IMR-90 (cell line): Measurements from ENCODE around the gene TAS2R9. TPM values are rescaled to one million over a fixed set of nuclear protein-coding genes. Genes with fewer than 3 reads are reported as not detected.

Experiments
- ATAC-seq: fragments of 200-7000 bp; cut with Tn5 transposase; 2 replicates; pipeline ENCODE4 v1.9.1; 2020; ENCODE audit warnings: low read depth, mild to moderate bottlenecking, moderate library complexity
- BruUV-seq: library from RNA; stranded (reverse); fragments of 400-500 nt; replicated peaks from 2 replicates; lab custom pipeline; 2021; lab: Mats Ljungman, UMichigan
- CTCF ChIA-PET: fragments of 300-600 bp; formaldehyde crosslinking; extraction: SDS; loops from one replicate; lab custom pipeline; 2021; ENCODE audit warnings: antibody characterized with exemption; lab: Yijun Ruan, JAX
- POLR2A ChIA-PET: fragments of 300-600 bp; sonication (Branson Sonifier 250); formaldehyde crosslinking; loops from one replicate; lab custom pipeline; 2022; ENCODE audit warnings: antibody characterized with exemption; ENCODE audit not compliant: unreplicated experiment; lab: Charles Lee
- DNase-seq: peaks from one replicate; pipeline ENCODE4 v3.0.0; 2013
- H2AFZ ChIP-seq: replicated peaks from 2 replicates; pipeline ENCODE3; 2013; ENCODE audit warnings: low read length, mild to moderate bottlenecking; ENCODE audit not compliant: poor library complexity
- H2AK5ac ChIP-seq: 2 replicates; pipeline ENCODE4 v1.6.1; 2013; ENCODE audit warnings: low read depth, low read length, inconsistent platforms
- H2AK9ac ChIP-seq: replicated peaks from 2 replicates; pipeline ENCODE3; 2013; ENCODE audit warnings: mild to moderate bottlenecking, low read depth, low read length, moderate library complexity; ENCODE audit not compliant: poor library complexity
- H2BK120ac ChIP-seq: 2 replicates; pipeline ENCODE4 v1.6.1; 2013; ENCODE audit warnings: low read depth, low read length, inconsistent platforms
- H2BK15ac ChIP-seq: 3 replicates; pipeline ENCODE4 v1.6.1; 2013; ENCODE audit warnings: low read depth, low read length, inconsistent platforms
- H2BK20ac ChIP-seq: 2 replicates; pipeline ENCODE4 v1.6.1; 2013; ENCODE audit warnings: low read depth, mild to moderate bottlenecking, inconsistent platforms, low read length, moderate library complexity
- H2BK5ac ChIP-seq: 2 replicates; pipeline ENCODE4 v1.6.1; 2013; ENCODE audit warnings: mild to moderate bottlenecking, low read depth, low read length, inconsistent platforms; ENCODE audit not compliant: poor library complexity, severe bottlenecking
- H3K14ac ChIP-seq: replicated peaks from 2 replicates; pipeline ENCODE4 v1.6.1; 2013; ENCODE audit warnings: low read depth, low read length, inconsistent platforms
- H3K18ac ChIP-seq: 2 replicates; pipeline ENCODE4 v1.6.1; 2013; ENCODE audit warnings: low read depth, low read length, control low read depth
- H3K23ac ChIP-seq: 2 replicates; pipeline ENCODE4 v1.6.1; 2013; ENCODE audit warnings: low read depth, low read length, inconsistent platforms
- H3K27ac ChIP-seq: 2 replicates; pipeline ENCODE4 v1.5.1; 2013; ENCODE audit warnings: mild to moderate bottlenecking, control low read depth, low read length; ENCODE audit not compliant: insufficient read depth
- H3K27me3 ChIP-seq: 2 replicates; pipeline ENCODE4 v1.6.1; 2013; ENCODE audit warnings: low read length; ENCODE audit not compliant: control insufficient read depth, insufficient read depth
- H3K36me3 ChIP-seq: 2 replicates; pipeline ENCODE4 v1.6.1; 2013; ENCODE audit warnings: low read length, mixed read lengths; ENCODE audit not compliant: control insufficient read depth, insufficient read depth
- H3K4ac ChIP-seq: 2 replicates; pipeline ENCODE4 v1.6.1; 2013; ENCODE audit warnings: low read depth, low read length, inconsistent platforms
- H3K4me1 ChIP-seq: 2 replicates; pipeline ENCODE4 v1.6.1; 2013; ENCODE audit warnings: low read length, mixed read lengths; ENCODE audit not compliant: control insufficient read depth, insufficient read depth
- H3K4me2 ChIP-seq: 2 replicates; pipeline ENCODE4 v1.6.1; 2013; ENCODE audit warnings: low read depth, mild to moderate bottlenecking, control low read depth, low read length, moderate library complexity
- H3K4me3 ChIP-seq: 2 replicates; pipeline ENCODE4 v1.5.1; 2013; ENCODE audit warnings: low read depth, mild to moderate bottlenecking, control low read depth, low read length, moderate library complexity; ENCODE audit not compliant: insufficient read depth
- H3K56ac ChIP-seq: 2 replicates; pipeline ENCODE4 v1.6.1; 2013; ENCODE audit warnings: low read length, inconsistent platforms; ENCODE audit not compliant: insufficient read depth; ENCODE audit errors: extremely low read depth
- H3K79me1 ChIP-seq, 2 experiments: 2 replicates each; pipeline ENCODE4 v1.6.1; 2013; ENCODE audit warnings: low read length in 2 of 2, inconsistent platforms in 1 of 2, low read depth in 1 of 2
- H3K9ac ChIP-seq: 2 replicates; pipeline ENCODE4 v1.6.1; 2013; ENCODE audit warnings: low read depth, low read length, control low read depth
- H3K9me1 ChIP-seq: 2 replicates; pipeline ENCODE4 v1.6.1; 2013; ENCODE audit warnings: low read length, inconsistent platforms; ENCODE audit not compliant: insufficient read depth
- H3K9me3 ChIP-seq: 2 replicates; pipeline ENCODE4 v1.6.1; 2013; ENCODE audit warnings: low read length; ENCODE audit not compliant: control insufficient read depth, insufficient read depth
- H4K20me1 ChIP-seq: 2 replicates; pipeline ENCODE4 v1.6.1; 2013; ENCODE audit warnings: low read length, inconsistent platforms; ENCODE audit not compliant: insufficient read depth
- H4K5ac ChIP-seq: 2 replicates; pipeline ENCODE4 v1.6.1; 2013; ENCODE audit warnings: mild to moderate bottlenecking, low read depth, low read length, control low read depth
- H4K8ac ChIP-seq, 2 experiments: 2 replicates each; pipeline ENCODE4 v1.6.1; 2013; ENCODE audit warnings: low read depth in 2 of 2, low read length in 2 of 2, control low read depth in 1 of 2, inconsistent platforms in 1 of 2
- H4K91ac ChIP-seq: 2 replicates; pipeline ENCODE4 v1.6.1; 2013; ENCODE audit warnings: low read depth, low read length, inconsistent platforms; ENCODE audit not compliant: insufficient read depth
- CEBPB ChIP-seq: IDR thresholded peaks from 2 replicates; pipeline ENCODE4 v1.6.1; 2012; ENCODE audit warnings: low read depth, low read length, improper control_type of control experiment
- CTCF ChIP-seq: conservative IDR thresholded peaks from 2 replicates; pipeline ENCODE4 v1.5.1; 2012; ENCODE audit warnings: mild to moderate bottlenecking, low read depth, low read length, improper control_type of control experiment
- FOS ChIP-seq: fragments of 150-350 bp; IDR thresholded peaks from 2 replicates; pipeline ENCODE4 v1.6.1; 2016; ENCODE audit warnings: low read depth, low read length
- MAFK ChIP-seq: IDR thresholded peaks from 2 replicates; pipeline ENCODE4 v1.6.1; 2012; ENCODE audit warnings: low read depth, low read length, improper control_type of control experiment
- MXI1 ChIP-seq: IDR thresholded peaks from 2 replicates; pipeline ENCODE4 v1.6.1; 2012; ENCODE audit warnings: low read depth, mild to moderate bottlenecking, low read length, moderate library complexity, borderline replicate concordance
- POLR2A ChIP-seq: IDR thresholded peaks from 2 replicates; pipeline ENCODE4 v1.6.1; 2012; ENCODE audit warnings: mild to moderate bottlenecking, low read depth, low read length
- USF2 ChIP-seq: fragments of 150-350 bp; IDR thresholded peaks from 2 replicates; pipeline ENCODE4 v1.6.1; 2017; ENCODE audit warnings: mild to moderate bottlenecking, antibody characterized with exemption, low read length, low read depth
- WGBS, 2 experiments: methylation state at CpG; one replicate each; pipeline versions ENCODE4 v1.1.5 to v1.1.7; 2013; ENCODE audit warnings: missing lambda C conversion rate in 2 of 2; ENCODE audit not compliant: insufficient read length in 1 of 2; ENCODE audit errors: extremely low coverage in 2 of 2; 5-methylcytosine and 5-hydroxymethylcytosine counted together
- dilution Hi-C: fragments of 300-500 bp; cut with HindIII; formaldehyde crosslinking; loops from one replicate; pipeline ENCODE4 v1.14.3; 2018; ENCODE audit warnings: low sequenced_read_pairs; ENCODE audit not compliant: unreplicated experiment
- in situ Hi-C: fragments of 300-500 bp; cut with MboI; formaldehyde crosslinking; loops from 3 replicates; pipeline ENCODE4 v1.14.3; 2019; ENCODE audit warnings: low sequenced_read_pairs, inconsistent platforms, mixed read lengths
- intact Hi-C: fragments of 100-400 bp; cut with micrococcal nuclease; formaldehyde crosslinking; loops from 2 replicates; pipeline ENCODE4 v1.10.0; 2022
- polyA plus RNA-seq, 3 experiments: library from polyadenylated mRNA; depleted of rRNA; stranded (reverse); fragments of >200 nt; gene quantifications; 2 replicates each; pipeline ENCODE4 v1.2.3, GENCODE V29; 2012; ENCODE audit warnings: low replicate concordance in 1 of 3
- total RNA-seq: library from RNA; depleted of rRNA; stranded (reverse); fragments of >200 nt; gene quantifications from 2 replicates; pipeline ENCODE4 v1.2.3, GENCODE V29; 2012

The TAS2R9 gene
- total and polyA plus RNA-seq, 2 of the 4 experiments (the other 2 are of a cell fraction): not detected

GRCh38 chr12:10802587-10802986, 7.4 kb downstream of the TAS2R9 start, which contains the start of gene TAS2R7:
TSS of gene TAS2R7 (minus strand) at chr12:10802627. CDS start at chr12:10802570, 57 bp downstream.
- Histone ChIP-seq H2AK5ac (no peak within 1 kb of the TSS), H4K8ac (no peak within 1 kb of the TSS), H3K9me3 (no peaks in the 10 kb centered on the region), H2AFZ (no peak within 1 kb of the TSS), H3K4me3 (no peak within 1 kb of the TSS), H3K4ac (no peak within 1 kb of the TSS), H3K23ac (no peak within 1 kb of the TSS), H2BK20ac (no peak within 1 kb of the TSS), H2AK9ac (no peak within 1 kb of the TSS), H2BK5ac (no peak within 1 kb of the TSS), H3K56ac (no peak within 1 kb of the TSS), H3K4me1 (no peaks in the 10 kb centered on the region), H4K91ac (no peak within 1 kb of the TSS), H3K4me2 (no peak within 1 kb of the TSS), H4K5ac (no peak within 1 kb of the TSS), H3K9me1 (no peaks in the 10 kb centered on the region), H3K18ac (no peak within 1 kb of the TSS), H2BK120ac (no peak within 1 kb of the TSS), H3K9ac (no peak within 1 kb of the TSS), H3K27ac (no peak within 1 kb of the TSS), H3K27me3 (no peaks in the 10 kb centered on the region), H2BK15ac (no peak within 1 kb of the TSS), H3K79me1 (no peaks in the 10 kb centered on the region), H4K20me1 (no peaks in the 10 kb centered on the region), H3K14ac (no peak within 1 kb of the TSS), H3K36me3 (no peaks in the 10 kb centered on the region)
- POLR2A ChIA-PET: no interaction called here
- CTCF ChIA-PET: no interaction called here
- in situ Hi-C loops: no loop called here
- no peak for TF ChIP-seq CEBPB
- TF ChIP-seq POLR2A: no peak
- no peak for TF ChIP-seq MAFK
- TF ChIP-seq MXI1: no peak
- TF ChIP-seq FOS: no peak
- no peak for TF ChIP-seq CTCF
- no peak for TF ChIP-seq USF2
- DNase-seq (no peak), ATAC-seq (no peak)
- no TSS peak for BruUV-seq
- intact Hi-C loops: no loop called here
- WGBS, 2 experiments: 40% methylated on average over 1 of the region's 4 CpGs; no CpG with 5 or more reads in 1 of the 2 experiments
- dilution Hi-C loops: no loop called here
